IMR-90 (cell line): ENCODE data around the gene NUDT19. TPM values are rescaled to one million over a fixed set of nuclear protein-coding genes. Genes with fewer than 3 reads are reported as not detected.

Experiments used
- ATAC-seq: fragments of 200-7000 bp; cut with Tn5 transposase; 2 replicates; pipeline ENCODE4 v1.9.1; 2020; ENCODE audit warnings: low read depth, mild to moderate bottlenecking, moderate library complexity
- BruUV-seq: library from RNA; stranded (reverse); fragments of 400-500 nt; replicated peaks from 2 replicates; lab custom pipeline; 2021; lab: Mats Ljungman, UMichigan
- CTCF ChIA-PET: fragments of 300-600 bp; formaldehyde crosslinking; extraction: SDS; loops from one replicate; lab custom pipeline; 2021; ENCODE audit warnings: antibody characterized with exemption; lab: Yijun Ruan, JAX
- POLR2A ChIA-PET: fragments of 300-600 bp; sonication (Branson Sonifier 250); formaldehyde crosslinking; loops from one replicate; lab custom pipeline; 2022; ENCODE audit warnings: antibody characterized with exemption; ENCODE audit not compliant: unreplicated experiment; lab: Charles Lee
- DNase-seq: peaks from one replicate; pipeline ENCODE4 v3.0.0; 2013
- H2AFZ ChIP-seq: replicated peaks from 2 replicates; pipeline ENCODE3; 2013; ENCODE audit warnings: low read length, mild to moderate bottlenecking; ENCODE audit not compliant: poor library complexity
- H2AK5ac ChIP-seq: 2 replicates; pipeline ENCODE4 v1.6.1; 2013; ENCODE audit warnings: low read depth, low read length, inconsistent platforms
- H2AK9ac ChIP-seq: replicated peaks from 2 replicates; pipeline ENCODE3; 2013; ENCODE audit warnings: mild to moderate bottlenecking, low read depth, low read length, moderate library complexity; ENCODE audit not compliant: poor library complexity
- H2BK120ac ChIP-seq: 2 replicates; pipeline ENCODE4 v1.6.1; 2013; ENCODE audit warnings: low read depth, low read length, inconsistent platforms
- H2BK15ac ChIP-seq: 3 replicates; pipeline ENCODE4 v1.6.1; 2013; ENCODE audit warnings: low read depth, low read length, inconsistent platforms
- H2BK20ac ChIP-seq: 2 replicates; pipeline ENCODE4 v1.6.1; 2013; ENCODE audit warnings: low read depth, mild to moderate bottlenecking, inconsistent platforms, low read length, moderate library complexity
- H2BK5ac ChIP-seq: 2 replicates; pipeline ENCODE4 v1.6.1; 2013; ENCODE audit warnings: mild to moderate bottlenecking, low read depth, low read length, inconsistent platforms; ENCODE audit not compliant: poor library complexity, severe bottlenecking
- H3K14ac ChIP-seq: replicated peaks from 2 replicates; pipeline ENCODE4 v1.6.1; 2013; ENCODE audit warnings: low read depth, low read length, inconsistent platforms
- H3K18ac ChIP-seq: 2 replicates; pipeline ENCODE4 v1.6.1; 2013; ENCODE audit warnings: low read depth, low read length, control low read depth
- H3K23ac ChIP-seq: 2 replicates; pipeline ENCODE4 v1.6.1; 2013; ENCODE audit warnings: low read depth, low read length, inconsistent platforms
- H3K27ac ChIP-seq: 2 replicates; pipeline ENCODE4 v1.5.1; 2013; ENCODE audit warnings: mild to moderate bottlenecking, control low read depth, low read length; ENCODE audit not compliant: insufficient read depth
- H3K27me3 ChIP-seq: 2 replicates; pipeline ENCODE4 v1.6.1; 2013; ENCODE audit warnings: low read length; ENCODE audit not compliant: control insufficient read depth, insufficient read depth
- H3K36me3 ChIP-seq: 2 replicates; pipeline ENCODE4 v1.6.1; 2013; ENCODE audit warnings: low read length, mixed read lengths; ENCODE audit not compliant: control insufficient read depth, insufficient read depth
- H3K4ac ChIP-seq: 2 replicates; pipeline ENCODE4 v1.6.1; 2013; ENCODE audit warnings: low read depth, low read length, inconsistent platforms
- H3K4me1 ChIP-seq: 2 replicates; pipeline ENCODE4 v1.6.1; 2013; ENCODE audit warnings: low read length, mixed read lengths; ENCODE audit not compliant: control insufficient read depth, insufficient read depth
- H3K4me2 ChIP-seq: 2 replicates; pipeline ENCODE4 v1.6.1; 2013; ENCODE audit warnings: low read depth, mild to moderate bottlenecking, control low read depth, low read length, moderate library complexity
- H3K4me3 ChIP-seq: 2 replicates; pipeline ENCODE4 v1.5.1; 2013; ENCODE audit warnings: low read depth, mild to moderate bottlenecking, control low read depth, low read length, moderate library complexity; ENCODE audit not compliant: insufficient read depth
- H3K56ac ChIP-seq: 2 replicates; pipeline ENCODE4 v1.6.1; 2013; ENCODE audit warnings: low read length, inconsistent platforms; ENCODE audit not compliant: insufficient read depth; ENCODE audit errors: extremely low read depth
- H3K79me1 ChIP-seq, 2 experiments: 2 replicates each; pipeline ENCODE4 v1.6.1; 2013; ENCODE audit warnings: low read length in 2 of 2, inconsistent platforms in 1 of 2, low read depth in 1 of 2
- H3K9ac ChIP-seq: 2 replicates; pipeline ENCODE4 v1.6.1; 2013; ENCODE audit warnings: low read depth, low read length, control low read depth
- H3K9me1 ChIP-seq: 2 replicates; pipeline ENCODE4 v1.6.1; 2013; ENCODE audit warnings: low read length, inconsistent platforms; ENCODE audit not compliant: insufficient read depth
- H3K9me3 ChIP-seq: 2 replicates; pipeline ENCODE4 v1.6.1; 2013; ENCODE audit warnings: low read length; ENCODE audit not compliant: control insufficient read depth, insufficient read depth
- H4K20me1 ChIP-seq: 2 replicates; pipeline ENCODE4 v1.6.1; 2013; ENCODE audit warnings: low read length, inconsistent platforms; ENCODE audit not compliant: insufficient read depth
- H4K5ac ChIP-seq: 2 replicates; pipeline ENCODE4 v1.6.1; 2013; ENCODE audit warnings: mild to moderate bottlenecking, low read depth, low read length, control low read depth
- H4K8ac ChIP-seq, 2 experiments: 2 replicates each; pipeline ENCODE4 v1.6.1; 2013; ENCODE audit warnings: low read depth in 2 of 2, low read length in 2 of 2, control low read depth in 1 of 2, inconsistent platforms in 1 of 2
- H4K91ac ChIP-seq: 2 replicates; pipeline ENCODE4 v1.6.1; 2013; ENCODE audit warnings: low read depth, low read length, inconsistent platforms; ENCODE audit not compliant: insufficient read depth
- BHLHE40 ChIP-seq: fragments of 150-350 bp; IDR thresholded peaks from 2 replicates; pipeline ENCODE4 v1.6.1; 2016; ENCODE audit warnings: mild to moderate bottlenecking, low read depth, low read length
- CEBPB ChIP-seq: IDR thresholded peaks from 2 replicates; pipeline ENCODE4 v1.6.1; 2012; ENCODE audit warnings: low read depth, low read length, improper control_type of control experiment
- CHD1 ChIP-seq: IDR thresholded peaks from 2 replicates; pipeline ENCODE4 v1.6.1; 2012; ENCODE audit warnings: low read depth, low read length, improper control_type of control experiment
- FOS ChIP-seq: fragments of 150-350 bp; IDR thresholded peaks from 2 replicates; pipeline ENCODE4 v1.6.1; 2016; ENCODE audit warnings: low read depth, low read length
- MAFK ChIP-seq: IDR thresholded peaks from 2 replicates; pipeline ENCODE4 v1.6.1; 2012; ENCODE audit warnings: low read depth, low read length, improper control_type of control experiment
- MAZ ChIP-seq: IDR thresholded peaks from 2 replicates; pipeline ENCODE4 v1.6.1; 2012; ENCODE audit warnings: low read depth, mild to moderate bottlenecking, low read length, improper control_type of control experiment, moderate library complexity, borderline replicate concordance
- MXI1 ChIP-seq: IDR thresholded peaks from 2 replicates; pipeline ENCODE4 v1.6.1; 2012; ENCODE audit warnings: low read depth, mild to moderate bottlenecking, low read length, moderate library complexity, borderline replicate concordance
- NFE2L2 ChIP-seq: fragments of 150-350 bp; IDR thresholded peaks from 2 replicates; pipeline ENCODE4 v1.6.1; 2016; ENCODE audit warnings: low read depth, mild to moderate bottlenecking, low read length
- POLR2A ChIP-seq: IDR thresholded peaks from 2 replicates; pipeline ENCODE4 v1.6.1; 2012; ENCODE audit warnings: mild to moderate bottlenecking, low read depth, low read length
- RAD21 ChIP-seq: IDR thresholded peaks from 2 replicates; pipeline ENCODE4 v1.6.1; 2012; ENCODE audit warnings: low read length, improper control_type of control experiment
- RCOR1 ChIP-seq: IDR thresholded peaks from 2 replicates; pipeline ENCODE4 v1.6.1; 2012; ENCODE audit warnings: mild to moderate bottlenecking, low read length, improper control_type of control experiment; ENCODE audit not compliant: insufficient replicate concordance
- RFX5 ChIP-seq: IDR thresholded peaks from 2 replicates; pipeline ENCODE4 v1.8.0; 2012; ENCODE audit warnings: low read depth, mild to moderate bottlenecking, low read length, moderate library complexity
- SMC3 ChIP-seq: fragments of 150-350 bp; IDR thresholded peaks from 2 replicates; pipeline ENCODE4 v1.6.1; 2016; ENCODE audit warnings: low read depth, mild to moderate bottlenecking, antibody characterized with exemption, low read length, moderate library complexity
- USF2 ChIP-seq: fragments of 150-350 bp; IDR thresholded peaks from 2 replicates; pipeline ENCODE4 v1.6.1; 2017; ENCODE audit warnings: mild to moderate bottlenecking, antibody characterized with exemption, low read length, low read depth
- WGBS, 2 experiments: methylation state at CpG; one replicate each; pipeline versions ENCODE4 v1.1.5 to v1.1.7; 2013; ENCODE audit warnings: missing lambda C conversion rate in 2 of 2; ENCODE audit not compliant: insufficient read length in 1 of 2; ENCODE audit errors: extremely low coverage in 2 of 2; 5-methylcytosine and 5-hydroxymethylcytosine counted together
- dilution Hi-C: fragments of 300-500 bp; cut with HindIII; formaldehyde crosslinking; loops from one replicate; pipeline ENCODE4 v1.14.3; 2018; ENCODE audit warnings: low sequenced_read_pairs; ENCODE audit not compliant: unreplicated experiment
- in situ Hi-C: fragments of 300-500 bp; cut with MboI; formaldehyde crosslinking; loops from 3 replicates; pipeline ENCODE4 v1.14.3; 2019; ENCODE audit warnings: low sequenced_read_pairs, inconsistent platforms, mixed read lengths
- intact Hi-C: fragments of 100-400 bp; cut with micrococcal nuclease; formaldehyde crosslinking; loops from 2 replicates; pipeline ENCODE4 v1.10.0; 2022
- polyA plus RNA-seq, 3 experiments: library from polyadenylated mRNA; depleted of rRNA; stranded (reverse); fragments of >200 nt; gene quantifications; 2 replicates each; pipeline ENCODE4 v1.2.3, GENCODE V29; 2012; ENCODE audit warnings: low replicate concordance in 1 of 3
- total RNA-seq: library from RNA; depleted of rRNA; stranded (reverse); fragments of >200 nt; gene quantifications from 2 replicates; pipeline ENCODE4 v1.2.3, GENCODE V29; 2012
- TF ChIP-seq, protein P1 (sequence below): fragments of 150-350 bp; IDR thresholded peaks from 2 replicates; pipeline ENCODE4 v1.6.1; 2016; ENCODE audit warnings: low read depth, mild to moderate bottlenecking, low read length, moderate library complexity, borderline replicate concordance
- TF ChIP-seq, protein P2 (sequence below): conservative IDR thresholded peaks from 2 replicates; pipeline ENCODE4 v1.5.1; 2012; ENCODE audit warnings: mild to moderate bottlenecking, low read depth, low read length, improper control_type of control experiment

The NUDT19 gene
- total and polyA plus RNA-seq, 2 of the 4 experiments (the other 2 are of a cell fraction) = 4.1 to 4.5 TPM

- H3K14ac ChIP-seq = no peak overlapping the region
- H3K9ac ChIP-seq = no peak overlapping the region
- no peaks in the 10 kb centered on the region for H4K20me1 ChIP-seq
- H2BK5ac ChIP-seq = no peak overlapping the region
- H3K4me3 ChIP-seq = no peak overlapping the region
- POLR2A ChIA-PET = no interaction called here
- H3K27ac ChIP-seq = no peak overlapping the region
- H2BK15ac ChIP-seq = no peak overlapping the region
- H3K23ac ChIP-seq = no peak overlapping the region
- no peak overlapping the region for H3K56ac ChIP-seq
- no peaks in the 10 kb centered on the region for H3K9me3 ChIP-seq
- intact Hi-C loops (no loop called here), in situ Hi-C loops (no loop called here), dilution Hi-C loops (no loop called here)
- H3K4me2 ChIP-seq = no peak overlapping the region
- no peak overlapping the region for H2AK5ac ChIP-seq
- no peak overlapping the region for H2BK20ac ChIP-seq
- no peak for TF ChIP-seq FOS
- TF ChIP-seq MXI1 = no peak
- TF ChIP-seq POLR2A = no peak
- no peak for TF ChIP-seq SMC3
- no peak for TF ChIP-seq USF2
- no peak for TF ChIP-seq RCOR1
- TF ChIP-seq RFX5 = no peak
- TF ChIP-seq RAD21 = no peak
- no peak for TF ChIP-seq CEBPB
- no peak for TF ChIP-seq MAFK
- TF ChIP-seq, protein P1, sequence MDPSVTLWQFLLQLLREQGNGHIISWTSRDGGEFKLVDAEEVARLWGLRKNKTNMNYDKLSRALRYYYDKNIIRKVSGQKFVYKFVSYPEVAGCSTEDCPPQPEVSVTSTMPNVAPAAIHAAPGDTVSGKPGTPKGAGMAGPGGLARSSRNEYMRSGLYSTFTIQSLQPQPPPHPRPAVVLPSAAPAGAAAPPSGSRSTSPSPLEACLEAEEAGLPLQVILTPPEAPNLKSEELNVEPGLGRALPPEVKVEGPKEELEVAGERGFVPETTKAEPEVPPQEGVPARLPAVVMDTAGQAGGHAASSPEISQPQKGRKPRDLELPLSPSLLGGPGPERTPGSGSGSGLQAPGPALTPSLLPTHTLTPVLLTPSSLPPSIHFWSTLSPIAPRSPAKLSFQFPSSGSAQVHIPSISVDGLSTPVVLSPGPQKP = no peak
- no peak for TF ChIP-seq BHLHE40
- TF ChIP-seq MAZ = no peak
- no peak for TF ChIP-seq NFE2L2
- no peak for TF ChIP-seq CHD1
- TF ChIP-seq, protein P2, sequence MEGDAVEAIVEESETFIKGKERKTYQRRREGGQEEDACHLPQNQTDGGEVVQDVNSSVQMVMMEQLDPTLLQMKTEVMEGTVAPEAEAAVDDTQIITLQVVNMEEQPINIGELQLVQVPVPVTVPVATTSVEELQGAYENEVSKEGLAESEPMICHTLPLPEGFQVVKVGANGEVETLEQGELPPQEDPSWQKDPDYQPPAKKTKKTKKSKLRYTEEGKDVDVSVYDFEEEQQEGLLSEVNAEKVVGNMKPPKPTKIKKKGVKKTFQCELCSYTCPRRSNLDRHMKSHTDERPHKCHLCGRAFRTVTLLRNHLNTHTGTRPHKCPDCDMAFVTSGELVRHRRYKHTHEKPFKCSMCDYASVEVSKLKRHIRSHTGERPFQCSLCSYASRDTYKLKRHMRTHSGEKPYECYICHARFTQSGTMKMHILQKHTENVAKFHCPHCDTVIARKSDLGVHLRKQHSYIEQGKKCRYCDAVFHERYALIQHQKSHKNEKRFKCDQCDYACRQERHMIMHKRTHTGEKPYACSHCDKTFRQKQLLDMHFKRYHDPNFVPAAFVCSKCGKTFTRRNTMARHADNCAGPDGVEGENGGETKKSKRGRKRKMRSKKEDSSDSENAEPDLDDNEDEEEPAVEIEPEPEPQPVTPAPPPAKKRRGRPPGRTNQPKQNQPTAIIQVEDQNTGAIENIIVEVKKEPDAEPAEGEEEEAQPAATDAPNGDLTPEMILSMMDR = no peak
- H3K9me1 ChIP-seq = no peaks in the 10 kb centered on the region; the same call in 1 of the 2 replicates
- H3K36me3 ChIP-seq = peaks cover 59% of the 10 kb centered on the region
- DNase-seq = no peak
- no peak overlapping the region for H4K8ac ChIP-seq
- CTCF ChIA-PET = no interaction called here
- H2BK120ac ChIP-seq = no peak overlapping the region
- ATAC-seq = no peak
- no peak overlapping the region for H4K5ac ChIP-seq
- H3K27me3 ChIP-seq = no peaks in the 10 kb centered on the region
- H2AFZ ChIP-seq = no peak overlapping the region
- H2AK9ac ChIP-seq = no peak overlapping the region
- no peak overlapping the region for H4K91ac ChIP-seq
- H3K4ac ChIP-seq = no peak overlapping the region
- BruUV-seq = no TSS peak
- H3K79me1 ChIP-seq = no peaks in the 10 kb centered on the region
- H3K18ac ChIP-seq = no peak overlapping the region
- 100% methylated on average over 4 of the region's 12 CpGs; no CpG with 5 or more reads in 1 of the 2 experiments for WGBS, 2 experiments
- no peaks in the 10 kb centered on the region for H3K4me1 ChIP-seq
These were observed 48.9 kb upstream of the NUDT19 start for GRCh38 chr19:32642771-32643170.
